ENCODE data around the gene CDH13.

GRCh38 chr16:83539736-83540490, 913.1 kb downstream of the CDH13 start:
- no peak for TF ChIP-seq CTCF (IDR thresholded peaks at IDR 0.05; ENCODE audit: poor library complexity, severe bottlenecking)
- no peak for TF ChIP-seq POLR2AphosphoS5 (IDR thresholded peaks at IDR 0.05)

Data from neural cell (in vitro differentiated cells).